SU-DHL-6 (cell line): ENCODE measurements around the gene SLC39A11.

Experiments
- CTCF ChIP-seq: fragments of 200-600 bp; sonication (generic); IDR thresholded peaks from one replicate; pipeline ENCODE4 v1.5.1; 2017; ENCODE audit warnings: antibody characterized with exemption, mild to moderate bottlenecking, low read length, moderate library complexity; ENCODE audit not compliant: insufficient read depth, poor library complexity, severe bottlenecking
- EZH2phosphoT487 ChIP-seq: fragments of 200-600 bp; sonication (generic), shearing (Covaris generic); conservative IDR thresholded peaks from 2 replicates; pipeline ENCODE4 v1.6.1; 2018; ENCODE audit warnings: mild to moderate bottlenecking, antibody characterized with exemption, low read length, moderate library complexity, mixed read lengths

DNA sequence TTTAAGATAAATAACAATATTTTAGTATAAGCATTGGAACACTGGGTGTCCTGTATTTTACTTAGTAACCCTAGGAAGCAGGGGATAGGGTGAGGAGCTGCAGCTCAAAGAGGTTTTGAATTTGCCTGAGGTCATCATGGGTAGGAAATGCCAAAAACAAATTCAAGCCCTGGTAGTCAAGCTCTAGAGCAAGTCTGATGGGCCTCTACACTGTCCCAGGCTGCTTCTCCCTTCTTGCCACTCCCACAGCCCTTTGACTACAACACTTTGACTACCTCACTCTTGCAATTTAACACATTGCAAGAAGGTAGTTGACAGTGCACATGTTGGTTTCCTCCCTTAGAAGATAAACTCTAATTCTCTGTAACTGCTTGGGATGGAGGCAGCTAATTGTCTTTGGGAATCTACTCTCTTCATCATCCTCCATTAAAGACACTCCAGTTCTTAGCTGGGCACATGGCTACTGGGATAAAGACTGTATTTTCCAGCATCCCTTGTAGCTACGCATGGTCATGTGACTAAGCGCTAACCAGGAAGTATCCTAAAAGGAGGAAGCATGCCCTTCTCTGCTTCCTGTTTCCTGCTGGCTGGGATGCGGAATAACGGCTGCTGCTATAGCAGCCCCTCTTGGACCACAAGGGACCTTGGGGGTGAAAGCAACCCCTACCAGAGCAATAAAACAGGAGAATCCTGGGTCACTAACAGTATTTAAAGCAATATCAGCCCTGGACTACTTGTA, 41.6 kb upstream of the SLC39A11 start:
- TF ChIP-seq CTCF (no peak), EZH2phosphoT487 (no peak)
